ENCODE results near the gene TBC1D9.

TBC1D9 gene

GRCh38 chr4:140645614-140646412 lies 110.4 kb downstream of the TBC1D9 start:
- peak; percentile 46 for DNase-seq (ENCODE audit: low spot score)

GRCh38 chr4:140645196-140645595 lies 111.0 kb downstream of the TBC1D9 start:
- no peak for DNase-seq (ENCODE audit: low spot score)

DNA sequence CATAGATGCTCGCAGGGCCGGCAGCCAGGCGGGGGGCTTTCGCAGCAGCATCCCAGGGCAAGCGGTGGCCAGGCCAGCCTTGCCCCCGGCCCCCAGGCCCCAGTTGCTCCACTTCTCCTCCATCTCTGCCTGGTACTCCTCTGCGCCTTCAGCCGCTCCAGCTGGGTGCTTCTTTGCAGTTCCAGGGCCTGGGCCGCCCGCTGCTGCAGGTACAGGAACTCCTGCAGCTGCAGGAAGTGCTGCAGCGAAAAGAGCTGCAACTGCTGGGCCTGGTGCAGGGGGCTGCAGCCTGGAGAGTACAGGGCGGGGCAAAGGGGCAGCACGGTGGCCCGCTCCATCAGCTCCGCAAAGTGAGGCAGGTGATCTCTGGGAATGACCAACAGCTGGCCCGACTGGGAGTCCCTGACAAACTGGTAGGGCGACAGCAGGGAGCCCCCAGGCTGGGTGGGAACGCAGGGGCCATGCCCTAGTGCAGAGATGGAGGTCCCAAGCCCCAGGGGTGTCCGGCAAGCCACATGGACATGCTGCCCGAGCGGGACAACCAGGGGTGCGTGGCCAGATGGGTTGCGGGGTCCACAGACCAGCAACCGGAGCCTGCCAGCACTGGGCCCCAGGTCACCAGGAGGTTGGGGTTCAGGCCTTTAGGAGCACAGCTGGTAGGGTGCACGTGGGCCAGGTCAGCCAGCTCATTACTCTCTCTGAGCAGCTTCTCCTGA lies 111.6 kb downstream of the TBC1D9 start:
- DNase-seq (ENCODE audit: low spot score) = no peak

- no peak for DNase-seq (ENCODE audit: low spot score)
These were observed 112.6 kb downstream of the TBC1D9 start for GRCh38 chr4:140643571-140644055.

DNA sequence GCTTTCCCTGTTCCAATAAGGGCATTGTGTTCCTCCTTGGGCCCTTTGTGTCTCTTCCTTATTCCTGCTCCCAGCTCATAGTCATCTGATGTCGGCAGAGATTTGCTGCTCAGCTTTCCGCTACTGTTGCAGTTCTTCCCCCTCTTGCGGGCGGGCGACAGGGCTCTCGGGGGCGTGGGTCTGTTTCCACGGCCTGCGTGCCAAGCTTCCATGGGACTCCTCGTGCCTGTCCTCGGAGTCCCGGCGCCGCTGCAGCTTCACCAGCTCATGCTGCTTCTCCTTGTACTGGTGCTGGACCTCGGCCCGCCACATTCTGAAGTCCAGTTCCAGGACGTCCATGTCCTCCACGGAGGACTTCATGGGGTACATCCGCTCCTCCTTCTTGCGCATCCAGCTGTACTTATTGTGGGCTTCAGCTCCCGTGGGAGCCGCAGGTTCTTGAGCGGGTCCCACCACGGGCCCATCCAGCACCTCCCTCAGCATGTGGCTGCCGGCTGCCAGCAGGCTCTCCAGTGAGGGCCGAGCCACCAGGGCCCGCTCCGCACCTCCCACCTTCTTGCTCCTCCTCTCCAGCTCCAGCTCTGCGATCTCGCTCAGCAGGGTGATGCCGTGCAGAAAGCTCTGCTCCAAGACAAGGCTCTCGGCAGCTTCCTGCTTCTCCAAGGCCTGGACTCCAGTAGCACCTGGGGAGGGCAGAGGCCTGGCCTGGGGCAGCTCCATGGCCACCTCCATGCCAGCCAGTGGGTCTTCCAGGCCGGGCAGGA lies 113.3 kb downstream of the TBC1D9 start:
- DNase-seq (ENCODE audit: low spot score) = no peak

GRCh38 chr4:140641789-140642439 lies 114.3 kb downstream of the TBC1D9 start:
- no peak for DNase-seq (ENCODE audit: low spot score)

DNA sequence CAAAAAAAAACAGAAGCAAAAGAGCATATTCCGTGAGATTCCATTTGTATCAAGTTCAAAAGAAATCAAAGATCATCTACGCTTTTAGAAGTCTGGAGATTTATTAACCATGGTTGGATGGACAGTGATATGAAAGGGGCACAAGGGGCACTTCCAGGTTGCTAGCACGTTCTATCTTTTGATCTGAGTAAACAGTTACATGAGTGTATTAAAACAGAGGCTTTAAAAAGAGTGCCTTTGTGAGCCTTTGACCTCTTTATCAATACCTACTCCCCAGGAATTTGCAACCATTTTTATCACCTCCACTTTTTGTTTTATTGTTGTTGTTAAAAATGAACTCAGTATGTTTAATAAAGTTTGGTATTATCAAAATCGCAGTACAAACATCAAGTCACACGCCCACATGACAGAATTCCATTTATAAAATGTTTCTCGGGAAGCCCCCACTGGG lies 115.1 kb downstream of the TBC1D9 start:
- no peak for DNase-seq (ENCODE audit: low spot score)

GRCh38 chr4:140640150-140640748 lies 115.9 kb downstream of the TBC1D9 start:
- DNase-seq (ENCODE audit: low spot score) = no peak

DNA sequence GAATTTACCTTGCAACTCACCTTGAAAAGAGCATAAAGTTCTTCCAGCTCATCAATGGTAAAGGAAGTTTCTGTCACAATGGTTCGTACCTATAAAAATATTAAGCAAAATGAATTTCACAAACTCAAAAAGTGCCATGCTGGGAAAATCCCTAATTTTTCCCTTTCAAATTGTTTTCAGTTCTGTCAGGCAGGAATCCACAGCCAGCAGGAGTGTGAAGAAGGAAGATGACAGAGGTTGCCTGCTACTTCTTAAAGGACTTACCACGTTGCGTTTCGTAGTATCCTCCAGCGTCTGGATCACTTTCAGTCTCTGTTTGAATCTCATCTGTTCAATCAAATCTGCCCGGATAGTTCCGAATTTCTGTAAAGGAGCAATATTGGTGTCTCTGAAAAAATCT lies 117.1 kb downstream of the TBC1D9 start:
- DNase-seq (ENCODE audit: low spot score) = no peak

GRCh38 chr4:140637836-140638235 lies 118.3 kb downstream of the TBC1D9 start:
- DNase-seq (ENCODE audit: low spot score) = peak; percentile 12

GRCh38 chr4:140635606-140636005 lies 120.6 kb downstream of the TBC1D9 start:
- DNase-seq (ENCODE audit: low spot score) = no peak

DNA sequence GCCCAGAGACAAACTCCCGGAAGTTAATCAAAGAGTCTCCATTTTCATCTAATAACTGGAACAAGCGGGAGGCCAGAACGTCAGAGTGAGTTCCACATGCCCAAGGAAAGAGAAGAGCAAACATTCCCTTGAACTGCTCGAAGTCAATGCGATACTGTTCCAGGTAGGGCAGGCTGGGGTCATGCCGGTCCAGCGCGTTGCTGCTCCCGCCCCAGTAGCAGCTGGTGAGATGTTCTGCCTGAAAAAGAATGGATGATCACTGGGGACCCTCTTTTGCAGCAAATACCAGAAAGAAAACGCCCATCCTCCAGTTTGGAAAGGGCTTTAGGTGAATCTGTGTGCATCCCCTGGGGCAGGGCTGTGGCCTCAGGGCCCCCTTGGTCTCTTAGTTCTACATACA lies 122.2 kb downstream of the TBC1D9 start:
- DNase-seq (ENCODE audit: low spot score) = no peak

DNA sequence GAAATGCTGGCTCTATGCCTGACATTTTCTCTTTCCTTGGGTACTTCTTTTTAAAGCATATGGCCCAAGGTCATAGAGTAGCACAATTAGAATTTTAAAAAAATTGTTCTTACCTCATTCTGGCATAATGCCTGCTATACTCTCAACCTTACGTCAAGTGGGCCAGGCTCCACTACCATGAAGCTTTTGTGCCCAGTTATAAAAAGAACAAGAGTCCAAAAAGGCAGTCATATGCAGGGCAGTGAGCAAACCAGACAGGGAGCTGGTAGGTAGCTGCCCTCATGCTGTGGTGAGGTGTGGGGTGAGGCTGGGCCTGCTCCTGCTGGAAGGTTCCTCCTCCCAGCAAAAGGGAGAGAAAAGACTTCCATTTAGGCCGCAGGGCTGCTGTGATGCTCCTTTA lies 123.1 kb downstream of the TBC1D9 start:
- no peak for DNase-seq (ENCODE audit: low spot score)

DNA sequence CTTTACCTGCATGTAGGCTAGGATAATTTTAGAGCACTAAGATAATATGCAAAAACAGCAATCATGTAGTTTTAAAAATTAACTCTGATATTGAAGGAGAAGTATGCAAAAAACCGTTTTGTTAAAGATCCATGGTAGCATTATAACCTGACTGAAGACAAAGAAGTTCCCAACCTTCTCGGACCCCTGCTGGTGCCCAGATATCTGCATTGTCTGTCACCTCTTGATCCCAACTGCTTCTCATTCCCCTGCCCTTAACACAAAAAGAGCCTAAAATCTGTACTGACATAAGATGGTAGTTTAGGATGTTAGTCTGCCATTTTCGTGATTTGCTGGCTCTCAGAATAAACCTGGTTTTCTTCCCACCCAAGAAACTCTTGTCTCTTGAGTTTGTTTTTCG lies 125.9 kb downstream of the TBC1D9 start:
- no peak for DNase-seq (ENCODE audit: low spot score)

GRCh38 chr4:140628016-140628415 lies 128.2 kb downstream of the TBC1D9 start:
- no peak for DNase-seq (ENCODE audit: low spot score)

GRCh38 chr4:140626661-140627376 lies 129.4 kb downstream of the TBC1D9 start:
- DNase-seq (ENCODE audit: low spot score) = no peak

GRCh38 chr4:140622333-140622958 lies 133.7 kb downstream of the TBC1D9 start:
- no peak for DNase-seq (ENCODE audit: low spot score)

DNA sequence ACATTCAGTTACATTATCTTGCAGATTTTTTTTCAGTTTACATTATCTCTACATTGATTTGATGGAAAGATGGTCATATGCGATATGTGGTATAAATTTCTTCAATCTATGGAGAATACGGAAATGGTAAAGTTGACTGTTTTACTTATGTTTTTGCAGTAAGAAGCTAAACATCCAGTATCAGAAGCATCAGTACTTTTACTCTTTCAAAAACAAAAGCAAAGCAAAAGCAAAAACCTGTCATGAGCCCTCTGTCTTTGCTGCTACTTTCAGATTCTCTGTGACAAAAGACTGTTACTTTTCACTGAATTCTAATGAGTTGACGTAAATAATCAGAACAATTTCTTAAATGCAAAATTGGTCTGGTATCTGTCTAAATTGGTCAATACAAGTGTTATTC lies 135.0 kb downstream of the TBC1D9 start:
- DNase-seq (ENCODE audit: low spot score) = no peak

- no peak for DNase-seq (ENCODE audit: low spot score)
These were observed 138.5 kb downstream of the TBC1D9 start for GRCh38 chr4:140617499-140618248.

GRCh38 chr4:140615451-140615850 lies 140.7 kb downstream of the TBC1D9 start:
- DNase-seq (ENCODE audit: low spot score) = no peak
